VCaP (cell line): ENCODE results near the gene SAMSN1.
"Not testable (repeated sequence)": the region's sequence is repeated elsewhere in the genome, so short reads cannot be mapped to it uniquely, and the experiment has no call there.

ENCODE experiments used
- H3K27ac ChIP-seq: fragments of 450-650 bp; 2 replicates; pipeline ENCODE4 v1.5.1; 2017
- TF ChIP-seq, protein P1 (sequence below): fragments of 450-650 bp; conservative IDR thresholded peaks from 2 replicates; pipeline ENCODE4 v1.5.1; 2017; ENCODE audit warnings: mild to moderate bottlenecking, moderate library complexity

Gene SAMSN1

DNA sequence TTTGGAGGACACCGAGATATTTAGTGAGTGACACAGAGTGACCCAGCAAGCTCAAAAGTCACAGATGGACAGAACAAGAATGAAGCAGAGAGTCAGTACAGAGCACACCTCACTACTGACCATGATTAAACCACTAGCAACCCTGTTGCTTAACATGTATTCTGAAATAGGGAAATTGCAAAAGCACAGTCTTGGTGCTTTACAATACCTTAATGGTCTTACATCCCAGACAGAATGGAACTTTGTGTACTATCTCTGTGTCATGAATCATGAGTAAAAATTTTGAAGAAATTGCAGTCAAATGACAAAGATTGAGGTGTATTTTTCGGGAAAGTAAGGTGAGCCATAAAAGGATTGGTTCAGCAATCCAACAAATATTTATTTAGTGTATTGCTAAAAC lies 2.7 kb upstream of the SAMSN1 start:
- no peak overlapping the region for H3K27ac ChIP-seq
- TF ChIP-seq, protein P1, sequence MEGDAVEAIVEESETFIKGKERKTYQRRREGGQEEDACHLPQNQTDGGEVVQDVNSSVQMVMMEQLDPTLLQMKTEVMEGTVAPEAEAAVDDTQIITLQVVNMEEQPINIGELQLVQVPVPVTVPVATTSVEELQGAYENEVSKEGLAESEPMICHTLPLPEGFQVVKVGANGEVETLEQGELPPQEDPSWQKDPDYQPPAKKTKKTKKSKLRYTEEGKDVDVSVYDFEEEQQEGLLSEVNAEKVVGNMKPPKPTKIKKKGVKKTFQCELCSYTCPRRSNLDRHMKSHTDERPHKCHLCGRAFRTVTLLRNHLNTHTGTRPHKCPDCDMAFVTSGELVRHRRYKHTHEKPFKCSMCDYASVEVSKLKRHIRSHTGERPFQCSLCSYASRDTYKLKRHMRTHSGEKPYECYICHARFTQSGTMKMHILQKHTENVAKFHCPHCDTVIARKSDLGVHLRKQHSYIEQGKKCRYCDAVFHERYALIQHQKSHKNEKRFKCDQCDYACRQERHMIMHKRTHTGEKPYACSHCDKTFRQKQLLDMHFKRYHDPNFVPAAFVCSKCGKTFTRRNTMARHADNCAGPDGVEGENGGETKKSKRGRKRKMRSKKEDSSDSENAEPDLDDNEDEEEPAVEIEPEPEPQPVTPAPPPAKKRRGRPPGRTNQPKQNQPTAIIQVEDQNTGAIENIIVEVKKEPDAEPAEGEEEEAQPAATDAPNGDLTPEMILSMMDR, result no peak

DNA sequence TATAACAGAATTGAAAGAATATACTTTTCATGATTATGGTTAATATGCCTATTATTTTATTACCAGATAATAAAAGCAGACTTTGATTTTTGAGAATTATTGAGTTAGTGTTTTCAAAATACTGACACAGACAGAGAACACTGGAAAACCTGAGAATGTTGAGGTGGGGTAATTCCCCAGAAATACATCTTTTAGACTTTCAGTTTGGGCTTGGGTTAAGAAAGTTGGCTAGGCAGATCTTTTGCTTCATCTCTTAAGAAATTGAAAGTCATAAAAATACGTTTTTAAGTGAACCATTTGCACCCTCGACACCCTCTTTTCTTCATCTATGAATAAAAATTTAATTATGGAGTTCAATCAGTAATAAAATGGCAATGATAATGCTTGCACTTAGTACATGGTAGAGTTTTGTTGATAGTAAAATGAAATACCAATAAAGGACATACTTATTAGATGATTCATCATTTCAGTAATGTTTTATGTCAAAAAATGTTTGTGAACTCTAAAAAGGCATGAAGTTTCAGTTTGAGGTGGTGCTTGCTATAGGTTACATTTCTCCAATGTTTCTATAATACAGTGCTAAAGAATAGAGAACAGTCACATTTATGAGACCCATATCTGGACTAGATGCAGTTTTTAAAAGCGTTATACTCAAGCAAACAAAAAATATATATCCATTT lies 1.9 kb upstream of the SAMSN1 start:
- no peak overlapping the region for H3K27ac ChIP-seq
- TF ChIP-seq, protein P1, result no peak

DNA sequence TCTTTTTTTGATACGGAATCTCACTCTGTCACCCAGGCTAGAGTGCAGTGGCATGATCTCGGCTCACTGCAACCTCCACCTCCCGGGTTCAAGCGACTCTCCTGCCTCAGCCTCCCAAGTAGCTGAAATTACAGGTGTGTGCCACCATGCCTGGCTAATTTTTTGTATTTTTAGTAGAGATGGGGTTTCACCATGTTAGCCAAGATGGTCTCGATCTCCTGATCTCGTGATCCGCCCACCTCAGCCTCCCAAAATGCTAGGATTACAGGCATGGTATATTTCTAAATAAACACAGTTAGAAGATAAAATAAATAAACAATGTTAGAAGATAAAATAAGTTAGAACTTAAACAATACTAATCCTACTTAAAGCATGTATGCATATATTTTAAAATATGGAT lies 604 bp upstream of the SAMSN1 start:
- H3K27ac ChIP-seq, result not testable (repeated sequence)

DNA sequence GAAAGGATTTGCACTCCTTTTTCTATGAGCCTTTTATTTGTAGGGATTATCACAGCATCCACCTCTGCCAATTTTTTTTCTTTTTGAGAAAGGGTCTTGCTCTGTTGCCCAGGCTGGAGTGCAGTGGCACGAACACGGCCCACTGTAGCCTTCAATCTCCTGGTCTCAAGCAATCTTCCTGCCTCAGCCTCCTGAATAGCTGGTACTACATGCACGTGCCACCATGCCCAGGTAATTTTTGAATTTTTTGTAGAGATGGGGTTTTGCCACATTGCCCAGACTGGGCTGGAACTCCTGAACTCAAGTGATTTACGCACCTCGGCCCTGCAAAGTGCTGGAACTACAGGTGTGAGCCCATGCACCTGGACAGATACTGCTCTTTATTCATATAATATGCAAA lies 2.1 kb downstream of the SAMSN1 start:
- TF ChIP-seq, protein P1, result no peak
- no peak overlapping the region for H3K27ac ChIP-seq

DNA sequence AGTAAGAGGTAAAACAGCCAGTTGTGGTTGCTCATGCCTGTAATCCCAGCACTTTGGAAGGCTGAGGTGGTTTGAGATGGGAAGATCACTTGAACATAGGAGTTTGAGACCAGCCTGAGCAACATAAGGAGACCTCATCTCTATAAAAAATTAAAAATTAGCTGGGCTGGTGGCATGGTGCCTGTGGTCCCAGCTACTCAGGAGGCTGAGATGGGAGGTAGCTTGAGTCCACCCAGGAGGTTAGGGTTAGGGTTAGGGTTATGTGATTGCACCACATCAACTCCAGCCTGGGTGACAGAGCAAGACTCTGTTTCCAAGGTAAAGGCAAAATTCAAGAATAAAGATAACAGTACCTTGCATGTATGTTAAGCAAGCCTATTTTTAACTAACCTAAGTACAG lies 3.5 kb downstream of the SAMSN1 start:
- no peak overlapping the region for H3K27ac ChIP-seq
- TF ChIP-seq, protein P1, result no peak

DNA sequence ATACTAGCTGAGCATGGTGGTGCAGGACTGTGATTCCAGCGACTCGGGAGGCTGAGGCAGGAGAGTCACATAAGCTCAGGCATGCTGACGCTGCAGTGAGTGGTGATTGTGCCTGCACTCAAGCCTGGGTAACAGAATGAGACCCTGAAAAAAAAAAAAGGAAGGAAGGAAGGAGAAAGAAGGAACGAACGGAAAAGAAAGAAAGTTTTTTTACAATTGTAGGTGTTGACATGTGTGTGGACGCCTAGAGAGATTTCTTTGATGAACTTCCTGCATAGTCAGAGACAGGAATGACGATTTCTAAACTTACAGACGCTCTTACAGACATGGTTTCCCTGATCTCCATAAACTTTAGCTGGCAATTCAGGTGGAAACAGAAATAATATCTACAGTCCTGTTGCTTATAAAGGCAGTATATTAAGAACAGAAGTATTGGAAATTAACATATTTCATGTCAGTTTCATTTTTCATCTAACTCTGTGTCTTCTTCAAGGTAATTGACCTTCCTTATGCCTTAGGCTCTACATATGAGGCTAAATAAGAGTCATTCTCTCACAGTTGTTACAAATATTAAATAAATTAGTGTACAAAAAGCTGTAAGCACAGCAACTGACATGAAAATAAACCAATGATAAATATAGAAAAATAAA lies 4.1 kb downstream of the SAMSN1 start:
- H3K27ac ChIP-seq, result no peak overlapping the region
- TF ChIP-seq, protein P1, result no peak

DNA sequence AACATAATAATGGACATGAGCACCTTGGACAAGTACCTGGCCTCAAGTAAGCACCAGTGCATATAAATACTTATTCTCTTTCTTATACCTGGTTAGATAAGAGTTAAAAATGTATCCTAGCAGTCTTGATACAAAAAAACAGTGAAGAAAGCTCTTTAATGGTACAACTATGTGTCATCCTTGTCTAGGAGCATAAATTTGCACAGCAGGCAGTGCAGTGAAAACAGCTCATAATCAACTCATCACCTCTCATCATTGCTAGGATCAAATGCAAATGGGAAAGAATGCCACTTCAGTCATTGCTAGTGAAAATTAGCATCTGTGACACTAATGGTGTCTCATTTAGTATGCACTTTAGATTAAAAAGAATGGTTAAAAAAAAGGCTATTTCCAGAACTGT lies 7.6 kb downstream of the SAMSN1 start:
- H3K27ac ChIP-seq, result no peak overlapping the region
- TF ChIP-seq, protein P1, result no peak

DNA sequence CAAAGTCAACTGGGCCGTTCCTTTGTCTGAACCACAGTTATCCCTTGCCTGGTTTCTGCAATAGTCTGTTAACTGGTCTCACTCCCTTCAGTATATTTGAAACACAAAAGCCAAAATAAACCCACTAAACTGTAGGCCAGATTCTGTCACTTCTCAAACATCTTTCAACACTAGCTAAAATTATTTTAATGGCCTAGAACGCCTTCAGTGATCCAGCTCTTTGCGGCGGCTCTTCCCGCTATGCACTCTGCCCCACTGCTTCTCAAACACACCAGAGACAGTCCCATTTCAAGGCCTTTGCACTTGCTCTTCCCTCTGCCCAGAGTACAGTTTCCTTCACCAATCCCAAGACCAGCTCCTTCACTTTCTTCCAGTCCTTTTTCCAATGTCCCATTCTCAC lies 9.2 kb downstream of the SAMSN1 start:
- H3K27ac ChIP-seq, result no peak overlapping the region
- TF ChIP-seq, protein P1, result no peak
